ENCODE results near the gene TALDO1.
A peak's percentile ranks its signal among the peaks of the same experiment; 100 is the strongest.

Gene TALDO1

GRCh38 chr11:765802-766091, 18.5 kb downstream of the TALDO1 start:
- TF ChIP-seq ZNF274 (IDR thresholded peaks at IDR 0.05; ENCODE audit: low read depth, low read length): no peak

GRCh38 chr11:766106-766935, 19.1 kb downstream of the TALDO1 start:
- no peak overlapping the region for H3K4me3 ChIP-seq (ENCODE audit: low read length)

More at GRCh38 chr11:765802-766091, 18.5 kb downstream of the TALDO1 start:
- H3K4me3 ChIP-seq (ENCODE audit: low read length): no peak overlapping the region

GRCh38 chr11:766936-767210, 19.6 kb downstream of the TALDO1 start:
- TF ChIP-seq ZNF274 (IDR thresholded peaks at IDR 0.05; ENCODE audit: low read depth, low read length): no peak
- no peak overlapping the region for H3K4me3 ChIP-seq (ENCODE audit: low read length)

More at GRCh38 chr11:766106-766935, 19.1 kb downstream of the TALDO1 start:
- TF ChIP-seq ZNF274 (IDR thresholded peaks at IDR 0.05; ENCODE audit: low read depth, low read length): no peak

- no peak for TF ChIP-seq ZNF274 (IDR thresholded peaks at IDR 0.05; ENCODE audit: low read depth, low read length)
- no peak overlapping the region for H3K4me3 ChIP-seq (ENCODE audit: low read length)
Observed at GRCh38 chr11:767238-767637, 20.0 kb downstream of the TALDO1 start.

GRCh38 chr11:769887-770641, 22.8 kb downstream of the TALDO1 start:
- no peak for TF ChIP-seq ZNF274 (IDR thresholded peaks at IDR 0.05; ENCODE audit: low read depth, low read length)
- H3K4me3 ChIP-seq (ENCODE audit: low read length): no peak overlapping the region

- TF ChIP-seq ZNF274 (IDR thresholded peaks at IDR 0.05; ENCODE audit: low read depth, low read length): no peak
- H3K4me3 ChIP-seq (ENCODE audit: low read length): no peak overlapping the region
Observed at GRCh38 chr11:770642-771616, 23.7 kb downstream of the TALDO1 start.

GRCh38 chr11:771617-772204, 24.4 kb downstream of the TALDO1 start:
- TF ChIP-seq ZNF274 (IDR thresholded peaks at IDR 0.05; ENCODE audit: low read depth, low read length): no peak
- no peak overlapping the region for H3K4me3 ChIP-seq (ENCODE audit: low read length)

- no peak for TF ChIP-seq ZNF274 (IDR thresholded peaks at IDR 0.05; ENCODE audit: low read depth, low read length)
- H3K4me3 ChIP-seq (ENCODE audit: low read length): no peak overlapping the region
Observed at GRCh38 chr11:772429-773390, 25.4 kb downstream of the TALDO1 start.

GRCh38 chr11:773425-773824, 26.2 kb downstream of the TALDO1 start:
- TF ChIP-seq ZNF274 (IDR thresholded peaks at IDR 0.05; ENCODE audit: low read depth, low read length): no peak
- H3K4me3 ChIP-seq (ENCODE audit: low read length): no peak overlapping the region

GRCh38 chr11:773830-774229, 26.6 kb downstream of the TALDO1 start:
- no peak for TF ChIP-seq ZNF274 (IDR thresholded peaks at IDR 0.05; ENCODE audit: low read depth, low read length)
- H3K4me3 ChIP-seq (ENCODE audit: low read length): no peak overlapping the region

- no peak for TF ChIP-seq ZNF274 (IDR thresholded peaks at IDR 0.05; ENCODE audit: low read depth, low read length)
- no peak overlapping the region for H3K4me3 ChIP-seq (ENCODE audit: low read length)
Observed at GRCh38 chr11:774873-775592, 27.8 kb downstream of the TALDO1 start.

GRCh38 chr11:776263-776560, 28.9 kb downstream of the TALDO1 start:
- no peak for TF ChIP-seq ZNF274 (IDR thresholded peaks at IDR 0.05; ENCODE audit: low read depth, low read length)
- H3K4me3 ChIP-seq (ENCODE audit: low read length): peak overlapping the region; percentile 76
